HG02970 (cell line): ENCODE measurements around the gene MORF4L2.

Experiments used
- ATAC-seq: cut with Tn5 transposase; IDR thresholded peaks from one replicate; pipeline ENCODE4 v1.9.1; 2021; ENCODE audit warnings: mild to moderate bottlenecking, moderate library complexity, moderate number of reproducible peaks; ENCODE audit not compliant: unreplicated experiment, low FRiP score

The MORF4L2 gene

GRCh38 chrX:103686199-103687072, at the start of gene MORF4L2:
Gene MORF4L2, minus strand, starts transcription at chrX:103686699. Its CDS starts 9,672 bp downstream, at chrX:103677027.
- peak; percentile 92 for ATAC-seq

GRCh38 chrX:103734125-103734760, 47.7 kb upstream of the MORF4L2 start:
- no peak for ATAC-seq

- ATAC-seq: no peak
Measured at GRCh38 chrX:103733017-103733416, 46.5 kb upstream of the MORF4L2 start.

GRCh38 chrX:103730796-103731493, 44.4 kb upstream of the MORF4L2 start:
- ATAC-seq: no peak

GRCh38 chrX:103730147-103730795, 43.8 kb upstream of the MORF4L2 start:
- ATAC-seq: no peak

GRCh38 chrX:103729015-103729414, 42.5 kb upstream of the MORF4L2 start:
- ATAC-seq: no peak

- no peak for ATAC-seq
Measured at GRCh38 chrX:103727115-103727514, 40.6 kb upstream of the MORF4L2 start.

GRCh38 chrX:103726477-103726876, 40.0 kb upstream of the MORF4L2 start:
- no peak for ATAC-seq

- ATAC-seq: no peak
Measured at GRCh38 chrX:103722505-103722904, 36.0 kb upstream of the MORF4L2 start.

- ATAC-seq: no peak
Measured at GRCh38 chrX:103718120-103718519, 31.6 kb upstream of the MORF4L2 start.

- no peak for ATAC-seq
Measured at GRCh38 chrX:103716962-103717361, 30.5 kb upstream of the MORF4L2 start.

- ATAC-seq: no peak
Measured at GRCh38 chrX:103710609-103711008, 24.1 kb upstream of the MORF4L2 start, which contains the start of gene TMEM31. Gene TMEM31, plus strand, starts transcription at chrX:103710909. Its CDS starts 1,350 bp downstream, at chrX:103712259.

- ATAC-seq: no peak
Measured at GRCh38 chrX:103704863-103705262, 18.4 kb upstream of the MORF4L2 start.

GRCh38 chrX:103699243-103699642, 12.7 kb upstream of the MORF4L2 start:
- no peak for ATAC-seq

- no peak for ATAC-seq
Measured at GRCh38 chrX:103697687-103698086, 11.2 kb upstream of the MORF4L2 start.

- no peak for ATAC-seq
Measured at GRCh38 chrX:103691059-103691458, 4.6 kb upstream of the MORF4L2 start.

GRCh38 chrX:103688946-103689345, 2.4 kb upstream of the MORF4L2 start:
- ATAC-seq: no peak

GRCh38 chrX:103687696-103688201, 1.2 kb upstream of the MORF4L2 start:
- ATAC-seq: no peak

GRCh38 chrX:103687073-103687695, 685 bp upstream of the MORF4L2 start:
- ATAC-seq: peak; percentile 50

- ATAC-seq: no peak
Measured at GRCh38 chrX:103685396-103685795, 1.1 kb downstream of the MORF4L2 start.
